Measurements from ENCODE around the gene TFDP2.
"Not testable (repeated sequence)": the region's sequence is repeated elsewhere in the genome, so short reads cannot be mapped to it uniquely, and the experiment has no call there.

Gene TFDP2, protein sequence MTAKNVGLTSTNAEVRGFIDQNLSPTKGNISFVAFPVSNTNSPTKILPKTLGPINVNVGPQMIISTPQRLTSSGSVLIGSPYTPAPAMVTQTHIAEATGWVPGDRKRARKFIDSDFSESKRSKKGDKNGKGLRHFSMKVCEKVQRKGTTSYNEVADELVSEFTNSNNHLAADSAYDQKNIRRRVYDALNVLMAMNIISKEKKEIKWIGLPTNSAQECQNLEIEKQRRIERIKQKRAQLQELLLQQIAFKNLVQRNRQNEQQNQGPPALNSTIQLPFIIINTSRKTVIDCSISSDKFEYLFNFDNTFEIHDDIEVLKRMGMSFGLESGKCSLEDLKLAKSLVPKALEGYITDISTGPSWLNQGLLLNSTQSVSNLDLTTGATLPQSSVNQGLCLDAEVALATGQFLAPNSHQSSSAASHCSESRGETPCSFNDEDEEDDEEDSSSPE

DNA sequence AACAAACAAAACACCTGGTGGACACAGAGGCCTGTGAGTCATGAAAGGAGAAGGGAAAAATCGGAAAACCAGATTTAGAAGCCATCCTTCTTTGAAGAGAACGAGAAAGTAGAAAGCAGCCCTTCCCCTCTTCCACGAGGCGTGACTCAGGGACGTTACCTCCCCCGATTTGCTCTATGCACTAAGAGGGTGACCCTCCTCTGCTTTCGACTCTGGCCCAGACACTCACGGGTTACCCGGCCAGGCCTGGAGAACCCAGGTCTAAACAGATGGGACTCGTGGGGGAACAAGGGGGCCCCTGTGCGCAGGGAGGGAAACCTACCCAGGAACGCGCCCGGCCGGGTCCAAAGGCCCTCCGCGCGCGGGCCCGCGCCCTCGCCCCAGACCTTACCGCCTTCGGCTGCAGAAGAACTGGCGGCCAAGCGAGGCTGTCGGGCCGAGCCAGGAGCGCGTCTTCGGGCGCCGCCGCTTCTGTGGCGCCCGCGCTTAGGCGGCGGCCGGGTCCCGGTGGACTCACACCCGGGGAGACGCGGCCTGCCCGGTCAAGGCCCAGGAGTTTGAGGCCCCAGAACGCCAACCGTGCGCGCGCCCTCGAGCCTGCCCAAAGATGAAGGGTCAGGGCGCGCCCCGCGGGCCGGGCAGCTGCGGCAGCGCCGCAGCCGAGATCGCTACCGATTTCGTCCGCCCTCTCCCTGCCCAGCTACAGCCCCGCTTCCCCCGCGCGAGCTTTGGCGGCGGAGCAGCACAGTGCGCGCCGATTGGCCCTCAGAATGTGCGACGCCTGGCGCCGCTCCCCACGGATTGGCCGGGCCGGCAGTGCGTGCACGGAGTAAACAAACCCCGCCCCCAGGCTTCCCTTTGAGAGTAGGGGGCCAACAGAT is at the start of gene TFDP2:
Gene TFDP2 (minus strand): TSS at position 753 of the 881 bp plus-strand sequence. CDS start 47,795 bp downstream, outside the sequence.
- peak; percentile 96 for DNase-seq (ENCODE audit: low spot score)

DNA sequence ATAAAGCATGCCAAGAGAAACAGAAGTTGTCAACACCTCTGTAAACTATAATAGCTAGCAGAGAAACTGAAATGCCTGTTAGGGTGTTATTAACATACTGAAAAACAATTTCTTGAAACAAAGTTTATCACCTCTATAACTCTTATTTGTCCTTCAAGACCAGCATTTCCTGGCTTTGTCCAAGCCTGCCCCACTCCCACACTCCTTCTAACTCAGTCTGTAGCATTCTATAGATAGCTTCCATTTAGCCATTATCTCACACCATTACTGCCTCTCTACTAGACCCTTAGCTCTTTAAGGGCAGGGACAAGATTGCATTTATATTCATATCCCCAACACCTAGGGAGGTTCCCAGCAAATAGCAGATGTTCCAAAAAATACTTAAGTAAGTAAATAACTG is 39.5 kb upstream of the TFDP2 start:
- DNase-seq (ENCODE audit: low spot score), result no peak

DNA sequence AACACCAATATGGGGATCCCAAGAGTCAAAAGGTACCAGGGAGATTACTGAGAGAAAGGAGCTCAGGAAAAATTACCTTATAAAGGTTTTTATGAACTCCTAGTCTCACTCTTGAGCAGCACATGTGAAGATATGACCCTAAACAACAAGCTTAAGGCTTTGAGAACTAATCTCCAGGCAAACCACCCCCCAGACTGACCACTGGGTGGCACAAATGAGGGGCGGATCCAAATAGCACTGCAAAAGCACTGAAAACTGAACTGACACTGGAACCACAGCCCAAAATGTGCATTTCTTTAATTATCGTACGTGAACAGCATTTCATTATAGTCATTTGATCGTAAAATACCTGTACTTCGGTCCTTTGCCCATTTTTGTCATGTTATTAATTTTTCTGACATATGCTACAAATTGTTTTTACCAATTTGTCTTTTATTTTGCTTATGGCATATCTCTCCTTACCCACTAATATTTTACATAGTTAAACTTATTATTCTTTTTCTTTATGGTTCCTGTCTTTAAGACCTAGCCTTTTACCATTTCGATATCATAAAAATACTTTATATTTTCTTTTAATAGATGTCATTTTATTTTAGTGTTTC is 31.5 kb upstream of the TFDP2 start:
- peak; percentile 53 for DNase-seq (ENCODE audit: low spot score)

DNA sequence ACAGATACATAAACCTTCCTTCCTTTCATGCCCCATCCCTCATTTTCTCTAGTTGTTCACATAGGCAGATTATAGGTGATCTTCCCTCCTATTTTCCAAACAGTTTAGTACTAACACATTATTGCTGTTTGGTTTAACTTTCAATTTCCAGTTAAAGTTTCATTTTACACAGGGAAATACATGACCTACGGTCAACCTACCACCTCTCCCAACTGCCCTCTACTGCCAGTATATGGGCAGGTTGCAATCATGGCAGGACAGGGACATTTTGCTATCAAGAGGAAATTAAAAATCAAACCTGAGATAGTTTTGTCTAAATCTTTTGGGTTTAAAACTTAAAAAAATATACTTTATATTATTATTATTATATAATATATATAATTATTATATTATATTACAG is 26.1 kb upstream of the TFDP2 start:
- DNase-seq (ENCODE audit: low spot score), result no peak

DNA sequence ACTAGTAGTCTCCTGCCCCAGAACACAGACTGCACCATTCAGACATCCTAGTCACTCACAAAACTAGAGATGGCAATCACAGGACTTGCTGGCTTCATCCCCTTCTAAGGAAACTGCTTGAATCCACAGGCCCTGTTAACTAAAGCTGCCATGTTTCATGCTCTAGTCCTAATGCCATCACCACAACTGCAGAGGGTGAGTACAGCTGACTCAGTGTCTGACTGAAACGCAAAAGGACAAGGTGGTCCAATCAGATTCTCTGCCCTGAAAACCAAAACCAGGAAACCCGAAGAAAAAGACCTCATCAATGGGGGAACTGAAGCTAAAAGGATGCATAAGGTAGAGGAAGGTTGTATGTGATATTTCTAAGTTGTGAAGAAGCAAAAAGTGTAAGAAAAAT is 25.2 kb upstream of the TFDP2 start:
- DNase-seq (ENCODE audit: low spot score), result no peak

DNA sequence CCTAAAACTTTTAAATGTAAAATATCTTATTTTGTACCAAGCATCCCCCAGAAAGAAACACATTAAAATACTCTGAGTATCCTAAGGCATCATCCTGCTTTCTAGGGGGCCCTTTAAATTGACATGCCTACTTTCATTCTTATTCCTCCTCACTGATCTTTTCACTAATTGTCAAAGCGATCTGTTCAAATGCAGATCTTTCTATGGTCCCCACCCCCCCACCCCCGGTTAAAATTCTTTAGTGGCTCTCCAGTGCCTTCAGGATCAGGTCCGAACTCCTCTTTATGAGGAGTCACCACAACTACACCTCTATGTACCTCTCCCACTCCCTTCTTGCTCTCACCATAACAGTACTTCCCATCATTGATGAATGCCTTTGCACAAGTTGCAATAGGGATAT is 19.2 kb upstream of the TFDP2 start:
- no peak for DNase-seq (ENCODE audit: low spot score)

DNA sequence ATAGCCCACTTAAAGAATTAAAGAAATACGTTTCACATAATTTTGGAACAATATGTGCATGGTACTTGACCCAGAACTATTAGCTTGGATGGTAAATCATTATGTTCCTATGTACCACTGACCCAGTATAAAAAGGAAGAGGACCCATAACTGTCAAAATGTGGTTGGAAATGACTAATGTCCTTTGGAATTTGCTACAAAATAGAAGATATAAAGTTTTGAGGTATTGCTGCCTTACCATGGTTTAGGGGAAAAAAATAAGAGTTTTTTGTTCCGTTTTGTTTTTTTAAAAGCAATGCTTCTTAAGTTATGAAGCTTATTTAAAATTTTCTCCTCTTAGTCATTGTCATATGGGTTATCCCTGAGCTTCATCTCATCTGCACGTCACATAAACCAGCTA is 15.8 kb upstream of the TFDP2 start:
- no peak for DNase-seq (ENCODE audit: low spot score)

DNA sequence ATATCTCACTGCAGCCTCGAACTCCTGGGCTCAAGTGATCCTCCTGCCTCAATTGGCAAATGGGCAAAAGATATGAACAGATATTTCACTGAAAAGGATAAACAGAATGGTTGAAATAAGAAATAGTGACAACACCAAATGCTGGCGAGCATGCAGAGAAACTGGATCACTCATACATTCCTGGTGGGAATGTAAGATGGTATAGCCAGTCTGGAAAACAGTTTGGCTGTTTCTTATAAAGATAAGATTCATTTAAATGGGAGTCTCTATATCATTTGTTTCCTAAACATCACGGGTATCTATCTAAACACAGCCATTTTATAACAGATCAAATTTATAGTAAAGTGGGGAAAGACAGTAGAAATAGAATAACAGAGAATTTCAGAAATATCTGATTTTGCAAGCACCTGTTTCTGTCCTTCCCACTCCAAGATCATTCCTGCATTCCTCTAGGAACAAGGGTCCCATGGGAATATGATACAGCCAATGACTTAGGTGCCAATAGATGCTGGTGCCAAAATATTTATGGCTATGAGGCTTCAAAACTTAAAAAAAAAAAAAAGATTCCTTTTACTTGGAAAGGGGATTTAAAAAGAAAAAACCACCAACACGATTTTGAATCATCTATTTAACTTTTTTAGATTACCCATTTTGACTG is 9.9 kb upstream of the TFDP2 start:
- no peak for DNase-seq (ENCODE audit: low spot score)

DNA sequence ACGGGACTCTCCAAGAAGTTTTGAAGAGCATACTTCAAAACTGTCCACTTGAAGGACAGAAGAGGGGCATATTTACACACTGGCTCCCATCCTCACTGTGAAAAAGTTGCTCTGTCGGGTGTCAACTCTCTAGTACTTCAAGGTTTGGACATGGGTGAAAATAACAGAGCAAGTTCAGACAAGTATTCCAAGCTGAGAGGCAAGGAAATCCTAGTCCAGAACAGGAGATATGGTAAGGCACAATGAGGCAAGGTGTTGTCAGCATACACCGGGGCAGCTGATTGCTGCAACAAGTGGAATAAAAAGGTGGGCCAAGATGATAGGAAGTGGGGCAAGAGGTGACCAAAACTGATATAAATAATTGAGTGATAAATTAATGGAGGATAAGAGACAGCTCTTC is 4.8 kb upstream of the TFDP2 start:
- DNase-seq (ENCODE audit: low spot score), result no peak

DNA sequence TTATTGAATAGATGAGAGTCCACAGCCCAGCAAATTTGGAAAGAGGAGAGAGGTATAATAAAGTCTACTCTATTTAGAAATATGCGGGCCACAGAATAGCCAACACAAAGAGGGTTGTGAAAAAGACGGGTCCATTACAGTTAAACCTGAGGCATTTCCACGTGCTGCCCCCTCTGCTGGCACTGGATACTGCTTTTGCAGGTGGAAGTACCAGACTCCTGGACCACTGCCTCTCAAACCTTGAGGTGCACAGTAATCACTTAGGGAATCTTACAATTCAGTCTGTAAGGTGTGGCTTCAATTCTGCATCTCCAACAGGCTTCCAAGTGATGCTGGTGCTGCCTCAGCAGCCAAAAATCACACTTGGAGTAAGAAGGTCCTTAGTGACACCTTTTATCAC is 3.0 kb upstream of the TFDP2 start:
- no peak for DNase-seq (ENCODE audit: low spot score)

DNA sequence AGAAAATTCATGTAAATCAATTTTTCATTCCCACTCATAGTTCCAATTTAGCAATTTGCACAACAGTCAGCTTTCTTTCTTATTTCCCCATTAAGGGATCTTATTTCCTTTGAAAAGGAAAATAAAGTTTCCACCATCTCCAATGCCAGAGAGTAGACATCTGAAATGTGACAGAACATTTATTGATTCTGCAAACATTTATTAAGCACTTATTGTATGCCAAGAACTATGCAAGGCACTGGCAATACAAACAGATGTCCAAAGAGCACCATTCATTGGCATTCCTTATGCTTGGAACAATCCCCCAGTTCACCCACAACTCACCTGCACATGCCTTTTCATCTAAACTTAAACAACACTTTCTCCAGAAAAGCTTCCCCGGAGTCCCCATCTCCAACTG is 2.5 kb upstream of the TFDP2 start:
- no peak for DNase-seq (ENCODE audit: low spot score)

DNA sequence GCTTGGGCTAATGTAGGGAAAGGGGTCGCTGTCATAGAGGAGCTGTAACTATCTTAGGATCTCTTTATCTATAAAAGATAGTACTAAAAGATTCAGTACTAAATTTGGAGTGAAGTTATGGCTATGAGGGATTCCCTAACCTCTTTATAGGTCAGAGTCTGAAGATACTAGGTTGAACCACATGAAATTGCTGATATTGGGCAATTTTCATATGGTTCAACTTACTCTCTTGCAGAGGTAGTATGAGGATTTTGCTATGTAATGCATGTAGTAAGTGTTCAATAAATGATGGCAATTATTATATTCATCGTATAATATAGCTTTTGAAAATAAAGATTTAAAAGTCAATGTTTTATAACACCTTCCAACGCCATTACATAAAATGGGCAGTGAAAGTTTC is 1.9 kb upstream of the TFDP2 start:
- no peak for DNase-seq (ENCODE audit: low spot score)

DNA sequence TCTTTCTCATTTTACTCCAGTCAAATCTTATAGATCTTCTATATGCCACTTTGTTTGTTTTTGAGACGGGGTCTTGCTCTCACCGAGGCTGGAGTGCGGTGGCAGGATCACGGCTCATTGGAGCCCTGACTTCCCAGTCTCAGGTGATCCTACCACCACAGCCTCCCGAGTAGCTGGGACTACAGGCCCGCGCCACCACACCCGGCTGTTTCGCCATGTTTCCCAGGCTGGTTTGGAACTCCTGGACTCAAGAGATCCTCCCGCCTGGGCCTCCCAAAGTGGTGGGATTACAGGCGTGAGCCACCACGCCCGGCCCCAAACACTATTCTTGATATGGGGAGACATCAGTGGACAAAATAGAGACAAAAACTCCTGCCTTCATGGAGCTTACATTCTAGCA is 927 bp upstream of the TFDP2 start:
- no peak for DNase-seq (ENCODE audit: low spot score)

DNA sequence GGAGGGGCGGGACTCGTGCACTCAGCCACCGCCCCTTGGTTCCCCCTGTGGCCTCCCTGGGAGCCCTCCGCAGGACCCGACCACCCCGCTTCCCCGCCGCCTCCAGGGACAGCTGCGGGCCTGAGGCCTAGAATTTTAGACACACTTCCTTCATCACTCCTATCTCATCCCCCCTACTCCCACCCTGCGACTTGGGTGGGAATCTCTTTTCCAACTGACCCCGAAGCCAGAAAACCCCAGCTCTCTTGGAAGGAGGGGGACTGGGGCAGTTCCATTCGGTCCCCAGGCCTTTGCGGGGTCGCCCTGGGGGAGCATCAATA is 289 bp upstream of the TFDP2 start:
- no peak for DNase-seq (ENCODE audit: low spot score)

DNA sequence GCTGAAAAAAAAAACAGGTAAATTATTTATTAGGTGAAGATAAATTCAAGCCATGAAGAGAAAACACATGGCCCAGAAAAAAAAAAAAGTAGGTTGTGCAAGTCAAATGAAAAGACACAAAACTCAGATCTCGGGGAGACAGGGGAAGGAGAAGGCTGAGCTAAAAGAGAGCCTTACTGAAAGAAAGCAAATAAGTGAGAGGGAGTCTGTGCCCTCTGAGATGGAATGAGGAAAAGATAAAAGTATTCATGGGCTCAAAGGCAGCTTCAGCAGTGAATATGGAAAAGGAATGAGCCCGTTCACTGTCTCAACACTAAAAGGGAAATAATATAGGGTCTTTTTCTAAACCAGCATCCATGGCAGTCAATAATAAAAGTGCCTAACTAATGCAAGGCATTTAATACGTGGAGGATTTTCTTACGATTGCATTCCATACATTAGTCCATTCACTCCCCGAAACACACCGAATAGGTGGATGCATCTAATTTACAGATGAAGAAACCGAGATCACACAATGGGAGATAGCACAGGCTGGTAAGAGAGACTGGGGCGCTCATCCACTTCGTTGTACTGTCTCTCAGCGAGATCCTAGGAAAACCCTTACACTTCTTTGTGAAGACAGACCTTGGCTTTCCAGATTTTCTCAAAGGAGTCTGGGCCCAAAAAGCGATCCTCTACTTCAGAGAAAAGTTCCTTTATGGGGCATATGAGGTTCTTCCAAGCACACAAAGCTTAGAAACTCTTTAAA is 1.1 kb downstream of the TFDP2 start:
- DNase-seq (ENCODE audit: low spot score), result no peak

DNA sequence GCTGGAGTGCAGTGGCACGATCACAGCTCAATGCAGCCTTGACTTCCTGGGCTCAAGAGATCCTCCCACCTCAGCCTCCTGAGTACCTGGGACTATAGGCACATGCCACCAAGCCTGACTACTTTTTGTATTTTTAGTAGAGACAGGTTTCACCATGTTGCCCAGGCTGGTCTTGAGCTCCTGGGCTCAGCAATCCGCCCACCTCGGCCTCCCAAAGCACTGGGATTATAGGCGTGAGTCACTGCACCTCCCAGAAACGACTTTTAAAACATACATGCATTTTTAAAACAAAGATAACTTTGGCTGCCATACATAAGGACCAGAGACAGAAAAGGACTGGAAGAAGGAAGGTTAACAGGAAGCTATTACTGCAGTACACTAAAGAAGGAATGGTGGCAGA is 4.8 kb downstream of the TFDP2 start:
- DNase-seq (ENCODE audit: low spot score), result not testable (repeated sequence)

DNA sequence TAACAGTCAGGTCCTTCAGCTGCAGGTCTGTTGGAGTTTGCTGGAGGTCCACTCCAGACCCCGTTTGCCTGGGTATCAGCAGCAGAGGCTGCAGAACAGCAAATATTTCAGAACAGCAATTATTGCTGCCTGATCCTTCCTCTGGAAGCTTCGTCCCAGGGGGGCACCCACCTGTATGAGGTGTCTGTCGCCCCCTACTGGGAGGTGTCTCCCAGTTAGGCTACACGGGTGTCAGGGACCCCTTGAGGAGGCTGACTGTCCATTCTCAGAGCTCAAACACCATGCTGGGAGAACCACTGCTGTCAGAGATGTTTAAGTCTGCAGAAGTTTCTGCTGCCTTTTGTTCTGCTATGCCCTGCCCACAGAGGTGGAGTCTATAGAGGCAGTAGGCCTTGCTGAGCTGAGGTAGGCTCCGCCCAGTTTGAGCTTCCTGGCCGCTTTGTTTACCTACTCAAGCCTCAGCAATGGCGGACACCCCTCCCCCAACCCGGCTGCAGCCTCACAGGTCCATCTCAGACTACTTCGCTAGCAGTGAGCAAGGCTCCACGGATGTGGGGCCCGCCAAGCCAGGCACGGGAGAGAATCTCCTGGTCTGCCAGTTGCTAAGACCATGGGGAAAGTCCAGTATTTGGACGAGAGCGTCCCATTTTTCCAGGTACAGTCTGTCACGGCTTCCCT is 8.6 kb downstream of the TFDP2 start:
- DNase-seq (ENCODE audit: low spot score), result not testable (repeated sequence)

DNA sequence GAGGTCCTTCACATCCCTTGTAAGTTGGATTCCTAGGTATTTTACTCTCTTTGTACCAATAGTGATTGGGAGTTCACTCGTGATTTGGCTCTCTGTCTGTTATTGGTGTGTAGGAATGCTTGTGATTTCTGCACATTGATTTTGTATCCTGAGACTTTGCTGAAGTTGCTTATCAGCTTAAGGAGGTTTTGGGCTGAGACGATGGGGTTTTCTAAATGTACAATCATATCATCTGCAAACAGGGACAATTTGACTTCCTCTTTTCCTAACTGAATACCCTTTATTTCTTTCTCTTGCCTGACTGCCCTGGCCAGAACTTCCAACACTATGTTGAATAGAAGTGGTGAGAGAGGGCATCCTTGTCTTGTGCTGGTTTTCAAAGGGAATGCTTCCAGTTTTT is 12.3 kb downstream of the TFDP2 start:
- not testable (repeated sequence) for DNase-seq (ENCODE audit: low spot score)

DNA sequence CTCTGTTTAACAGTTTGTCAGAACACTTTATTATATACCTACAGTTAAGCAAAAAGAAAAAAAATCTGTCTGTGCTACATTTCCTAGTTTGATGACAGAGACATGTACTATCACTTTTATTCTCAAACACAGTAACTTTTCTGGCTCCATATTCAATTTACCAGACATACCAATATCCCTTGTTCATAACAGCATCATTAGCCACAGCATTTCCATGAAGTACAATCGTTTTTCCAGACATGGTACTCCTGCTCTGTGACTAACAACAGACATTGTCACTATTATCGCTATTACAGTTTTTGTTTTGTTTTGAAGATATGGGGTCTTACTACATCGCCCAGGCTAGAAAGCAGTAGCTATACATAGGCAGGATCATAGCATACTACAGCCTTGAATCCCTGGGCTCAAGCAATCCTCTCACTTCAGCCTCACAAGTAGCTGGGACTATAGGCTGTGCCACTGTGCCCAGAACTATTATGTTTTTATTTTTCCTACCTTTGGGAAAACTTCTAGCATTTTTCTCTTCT is 14.5 kb downstream of the TFDP2 start:
- DNase-seq (ENCODE audit: low spot score), result no peak

DNA sequence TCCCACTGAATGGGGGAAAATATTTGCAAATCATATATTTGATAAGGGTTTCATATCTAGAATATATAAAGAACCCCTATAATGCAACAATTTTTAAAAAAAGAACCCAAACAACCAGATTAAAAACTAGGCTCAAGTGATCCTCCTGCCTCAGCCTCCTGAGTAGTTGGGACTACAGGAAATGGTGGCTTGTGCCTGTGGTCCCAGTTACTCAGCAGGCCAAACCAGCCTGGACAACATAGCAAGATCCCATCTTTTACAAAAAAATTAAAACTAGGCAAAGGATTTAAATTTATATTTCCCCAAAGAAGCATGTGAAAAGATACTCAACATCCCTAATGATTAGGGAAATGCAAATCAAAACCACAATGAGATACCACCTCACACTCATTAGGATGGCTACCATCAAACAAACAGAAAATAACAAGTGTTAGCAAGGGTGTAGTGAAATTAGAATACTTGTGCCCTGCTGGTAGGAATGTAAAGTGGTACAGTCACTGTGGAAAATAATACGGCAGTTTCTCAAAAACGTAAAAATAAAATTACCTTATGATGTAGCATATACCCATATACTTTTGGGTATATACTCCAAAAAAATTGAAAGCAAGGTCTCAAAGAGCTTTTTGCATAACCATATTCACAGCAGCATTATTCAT is 19.7 kb downstream of the TFDP2 start:
- no peak for DNase-seq (ENCODE audit: low spot score)
